Measurements from ENCODE around the gene CCDC9B. TPM values are rescaled to one million over a fixed set of nuclear protein-coding genes. Genes with fewer than 3 reads are reported as not detected.

CCDC9B gene
- 9.9 and 29.4 TPM in 2 replicates for total RNA-seq

GRCh38 chr15:40340740-40341400 is at the start of gene CCDC9B:
TSS of gene CCDC9B (minus strand) at chr15:40340939. CDS start at chr15:40340819, 120 bp downstream.

GRCh38 chr15:40382580-40383456 is 42.1 kb upstream of the CCDC9B start, which contains the start of gene KNSTRN:
TSS of gene KNSTRN (plus strand) at chr15:40382721. CDS start at chr15:40382836, 115 bp downstream.

DNA sequence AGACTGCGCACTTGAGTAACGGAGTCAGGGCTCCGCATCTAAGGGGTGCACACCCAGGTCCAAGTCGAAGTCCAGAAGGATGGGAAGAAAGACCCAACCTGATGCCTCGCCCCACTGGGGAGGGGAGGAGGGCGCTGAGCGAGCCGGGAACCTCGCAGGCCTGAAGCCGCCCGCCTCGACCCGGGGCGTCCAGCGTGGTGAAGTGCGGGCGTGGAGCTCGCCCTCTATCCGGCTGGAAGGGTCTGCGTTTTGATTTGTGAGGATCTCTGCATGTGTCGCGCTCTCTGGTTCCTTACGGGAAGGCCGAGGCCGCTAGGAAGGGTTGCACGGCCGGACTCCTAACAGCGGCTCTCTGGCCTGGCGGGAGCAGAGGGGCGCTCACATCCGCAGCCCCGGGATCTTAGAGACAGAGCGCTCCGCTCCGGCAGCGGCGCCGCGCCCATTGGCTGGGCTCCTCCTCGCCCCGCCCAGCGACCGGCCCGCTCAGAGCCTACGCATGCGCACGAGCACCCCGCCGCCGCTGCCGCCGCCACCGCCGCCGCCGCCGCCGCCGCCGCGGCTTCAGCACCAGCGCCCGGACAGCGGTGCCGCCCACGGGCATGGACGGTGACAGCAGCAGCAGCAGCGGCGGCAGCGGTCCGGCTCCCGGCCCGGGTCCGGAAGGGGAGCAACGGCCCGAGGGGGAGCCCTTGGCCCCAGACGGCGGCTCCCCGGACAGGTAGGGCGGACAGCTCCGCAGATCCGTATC is 17.2 kb upstream of the CCDC9B start, which contains the start of gene DISP2:
DISP2 (plus strand) TSS at position 497 of the 748 bp plus-strand sequence; CDS start at position 600, 103 bp downstream.

DNA sequence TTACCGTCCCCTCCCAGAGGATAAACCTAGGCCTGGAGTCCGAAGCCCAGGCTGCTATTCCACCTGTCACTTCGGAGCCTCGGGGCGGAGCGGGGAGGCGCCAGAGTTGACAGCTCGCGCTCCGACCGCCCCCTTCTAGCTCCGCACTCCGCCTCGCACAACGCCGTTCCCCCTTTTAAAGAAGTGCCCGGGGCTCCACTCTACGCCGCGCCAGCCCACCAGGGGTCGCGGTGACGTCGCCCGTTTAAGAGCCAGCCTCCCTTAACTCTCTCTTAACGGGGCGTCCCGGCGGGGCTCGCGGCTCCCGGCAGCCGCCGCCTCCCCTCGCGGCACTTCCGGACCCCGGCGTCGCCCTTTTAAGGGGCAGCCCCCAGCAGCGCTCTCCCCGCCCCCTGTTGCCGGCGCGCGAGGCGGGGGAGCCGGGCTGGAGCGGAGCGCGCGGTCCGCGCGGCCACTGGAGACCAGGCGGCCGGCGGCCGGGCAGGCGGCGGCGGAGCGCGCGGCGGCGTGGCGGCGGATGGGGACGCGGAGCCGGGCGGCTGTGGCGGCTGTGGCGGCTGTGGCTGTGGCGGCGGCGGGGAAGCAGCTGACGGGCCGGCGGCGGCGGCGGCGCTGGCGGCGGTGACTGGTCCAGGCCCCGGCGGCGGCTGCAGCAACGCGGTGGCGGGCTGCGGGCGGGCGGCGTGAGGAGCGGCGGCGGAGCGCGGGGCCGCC is 17.3 kb downstream of the CCDC9B start, which contains the start of gene INAFM2:
INAFM2 (plus strand) TSS at position 454 of the 714 bp plus-strand sequence. CDS start 364 bp downstream, outside the sequence.

DNA sequence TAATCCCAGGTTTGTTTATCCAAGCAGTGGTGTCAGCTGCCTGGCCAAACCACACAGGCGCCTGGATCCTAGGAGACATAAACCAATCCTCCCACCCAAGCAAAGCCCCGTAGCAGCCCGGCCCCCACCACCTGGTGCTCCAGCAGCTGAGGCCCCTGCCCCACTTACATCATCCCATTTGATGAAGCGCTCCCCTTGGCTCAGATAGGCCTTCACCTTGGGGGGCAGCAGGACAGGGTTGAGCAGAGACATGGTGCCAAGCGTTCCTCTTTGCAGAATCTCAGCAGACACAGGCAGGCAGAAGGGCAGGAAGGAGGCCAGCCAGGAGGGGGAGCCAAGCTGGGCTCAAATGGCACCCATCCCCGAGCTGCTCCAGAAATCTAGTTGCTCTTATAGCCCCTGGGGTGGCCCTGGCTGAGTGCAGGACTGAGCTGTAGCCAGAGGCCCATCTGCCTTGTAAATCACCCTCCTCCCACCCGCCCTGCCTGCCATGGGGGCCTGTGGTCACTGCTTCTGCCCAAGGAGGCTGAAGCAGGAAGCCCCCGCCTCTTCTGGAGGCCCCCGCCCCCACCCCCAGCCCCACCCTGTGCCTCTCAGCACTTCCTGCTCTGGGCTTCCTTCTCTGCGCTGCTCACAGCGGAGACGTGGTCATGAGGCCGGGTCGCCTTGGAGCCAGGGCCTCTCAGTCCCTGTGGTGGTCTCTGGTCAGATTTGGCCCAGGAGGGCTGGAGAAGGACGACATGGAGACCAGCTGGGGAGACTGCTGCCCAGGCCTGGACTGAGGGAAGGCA is 33.1 kb downstream of the CCDC9B start, which contains the start of gene PLCB2:
PLCB2 (minus strand) TSS at position 515 of the 791 bp plus-strand sequence; CDS start at position 252, 263 bp downstream.

DNA sequence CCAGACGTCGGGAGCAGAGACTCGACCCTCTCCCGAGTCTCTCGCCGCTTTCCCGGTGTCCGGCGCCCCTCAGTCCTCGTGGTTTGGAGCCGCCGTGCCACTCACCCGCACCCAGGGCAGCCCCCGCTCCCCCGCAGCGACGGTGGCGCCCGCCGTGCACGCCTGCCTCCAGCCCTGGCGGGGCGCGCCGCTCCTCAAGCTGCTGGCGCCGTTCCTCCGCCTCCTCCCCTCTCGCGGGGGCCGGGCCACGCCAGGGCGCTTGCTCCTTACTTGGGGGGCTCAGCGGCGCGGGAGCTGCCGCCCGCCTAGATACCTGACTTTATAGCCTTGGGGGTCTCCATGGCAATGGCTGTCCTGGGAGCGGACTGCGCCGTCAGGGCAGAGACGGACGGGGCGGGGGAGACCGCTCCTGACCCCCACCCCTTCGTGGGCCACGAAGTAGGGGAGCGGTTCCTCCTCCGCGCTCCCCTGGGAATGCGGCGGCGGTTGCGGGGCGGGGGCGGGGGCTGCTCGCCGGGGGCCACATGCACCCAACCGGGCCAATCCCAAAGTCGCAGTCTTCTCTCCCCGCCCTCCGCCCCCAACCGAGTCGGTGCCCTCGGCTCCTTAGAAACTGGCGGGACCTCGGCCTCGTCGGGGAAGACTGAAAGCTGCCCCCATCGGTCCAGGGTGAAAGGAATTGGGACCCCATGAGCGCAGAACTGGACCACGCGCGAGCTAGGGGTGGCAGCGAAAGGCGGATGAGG is 57.7 kb downstream of the CCDC9B start, which contains the start of gene ANKRD63:
ANKRD63 (minus strand) TSS at position 196 of the 746 bp plus-strand sequence. CDS start 478 bp downstream, outside the sequence.

Other genes starting within 250 kb of the CCDC9B start
- 0.34 and 1.00 TPM in 2 replicates for gene BMF, start 232.1 kb downstream of the CCDC9B start, total RNA-seq
- gene BUB1B, start 179.9 kb downstream of the CCDC9B start, total RNA-seq, result 0.64 and 0.68 TPM in 2 replicates
- 10.6 and 20.3 TPM in 2 replicates for gene PAK6, start 101.9 kb downstream of the CCDC9B start, total RNA-seq
- not detected in 2 replicates for gene ANKRD63, start 57.9 kb downstream of the CCDC9B start, total RNA-seq
- 0.14 TPM in 1 of 2 replicates, not detected in the other for gene PLCB2, start 33.0 kb downstream of the CCDC9B start, total RNA-seq
- gene INAFM2, start 17.2 kb downstream of the CCDC9B start, total RNA-seq, result 11.6 and 12.7 TPM in 2 replicates
- not detected in 2 replicates for gene PHGR1, start 10.1 kb upstream of the CCDC9B start, total RNA-seq
- gene DISP2, start 17.3 kb upstream of the CCDC9B start, total RNA-seq, result under 0.01 and 0.21 TPM in 2 replicates
- 30.6 and 35.9 TPM in 2 replicates for gene KNSTRN, start 41.8 kb upstream of the CCDC9B start, total RNA-seq
- gene IVD, start 64.9 kb upstream of the CCDC9B start, total RNA-seq, result 21.5 and 21.9 TPM in 2 replicates
- gene BAHD1, start 100.0 kb upstream of the CCDC9B start, total RNA-seq, result 5.5 and 10.0 TPM in 2 replicates
- gene CHST14, start 130.0 kb upstream of the CCDC9B start, total RNA-seq, result 1.4 and 4.3 TPM in 2 replicates
- gene CCDC32, start 224.1 kb upstream of the CCDC9B start, total RNA-seq, result 11.3 and 11.6 TPM in 2 replicates
- 15.4 and 16.0 TPM in 2 replicates for gene RPUSD2, start 228.4 kb upstream of the CCDC9B start, total RNA-seq